Stimulated activated naive CD4-positive, alpha-beta T cell (primary cell): ENCODE results near the gene TARS2.

ENCODE experiments used
- DNase-seq, 6 experiments: peaks; one replicate each; lab custom pipeline; 2025; lab: John Stamatoyannopoulos, UW

The TARS2 gene

GRCh38 chr1:150536836-150537731 lies 49.9 kb downstream of the TARS2 start:
- no peak for DNase-seq

GRCh38 chr1:150537732-150538684 lies 50.8 kb downstream of the TARS2 start:
- DNase-seq, result no peak

GRCh38 chr1:150543500-150544143 lies 56.4 kb downstream of the TARS2 start:
- no peak for DNase-seq

- DNase-seq, result no peak
Measured at GRCh38 chr1:150544204-150544603, 57.0 kb downstream of the TARS2 start.

- DNase-seq, result no peak
Measured at GRCh38 chr1:150545486-150546032, 58.3 kb downstream of the TARS2 start.

- DNase-seq, result no peak
Measured at GRCh38 chr1:150546294-150546937, 59.2 kb downstream of the TARS2 start.

- no peak for DNase-seq
Measured at GRCh38 chr1:150548324-150548631, 61.1 kb downstream of the TARS2 start.

- DNase-seq, result peak in 3 of 6 experiments; percentile 27 to 40 (median 33)
Measured at GRCh38 chr1:150548632-150549495, 61.6 kb downstream of the TARS2 start, which contains the start of gene ADAMTSL4. Gene ADAMTSL4, plus strand, starts transcription at chr1:150549408. Its CDS starts 2,881 bp downstream, at chr1:150552289.

GRCh38 chr1:150549496-150550221 lies 62.4 kb downstream of the TARS2 start:
- DNase-seq, result peak in 1 of 6 experiments; percentile 21

GRCh38 chr1:150550222-150551050 lies 63.2 kb downstream of the TARS2 start:
- DNase-seq, result peak in 1 of 6 experiments; percentile 15

- DNase-seq, result peak in 2 of 6 experiments; percentile 23 to 37
Measured at GRCh38 chr1:150551051-150551783, 64.0 kb downstream of the TARS2 start.

GRCh38 chr1:150551784-150552127 lies 64.5 kb downstream of the TARS2 start:
- no peak for DNase-seq

GRCh38 chr1:150552128-150552910 lies 65.1 kb downstream of the TARS2 start:
- no peak for DNase-seq

GRCh38 chr1:150552911-150553289 lies 65.7 kb downstream of the TARS2 start:
- no peak for DNase-seq

GRCh38 chr1:150553392-150554085 lies 66.3 kb downstream of the TARS2 start:
- no peak for DNase-seq

- no peak for DNase-seq
Measured at GRCh38 chr1:150554086-150554452, 66.8 kb downstream of the TARS2 start.
